ENCODE measurements around the gene BABAM2.

DNA sequence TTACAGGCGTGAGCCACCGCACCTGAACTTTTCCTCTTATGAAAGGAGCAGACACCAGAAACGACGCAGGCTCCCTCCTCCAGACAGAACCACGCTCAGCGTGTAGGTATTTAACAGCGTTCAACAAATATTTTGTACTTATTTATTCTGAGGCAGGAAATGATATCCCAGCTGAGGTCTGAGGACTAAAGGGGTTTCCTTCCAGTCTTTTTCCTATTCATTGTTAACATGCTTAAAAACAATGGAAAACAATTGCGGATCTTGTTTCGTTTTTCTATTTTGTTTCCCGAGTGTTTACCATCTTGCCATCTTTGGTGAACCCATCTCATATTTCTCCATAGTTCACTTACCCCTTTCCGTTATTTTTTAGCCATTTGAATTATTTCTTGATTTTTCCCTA is 458.4 kb downstream of the BABAM2 start:
- TF ChIP-seq CTCF (IDR thresholded peaks at IDR 0.05; ENCODE audit: low read length) (no peak), EZH2phosphoT487 (IDR thresholded peaks at IDR 0.05; ENCODE audit: low read length) (no peak), EZH2 (optimal IDR thresholded peaks at IDR 0.05; ENCODE audit: low read depth, low read length) (no peak)
